Gastrocnemius medialis (tissue), 4 donors: ENCODE results near the gene EVX2. TPM values are rescaled to one million over a fixed set of nuclear protein-coding genes. Genes with fewer than 3 reads are reported as not detected.

ENCODE experiments used
- ATAC-seq, 2 donors: fragments of 150-250 bp; one replicate each; pipeline ENCODE4 v1.9.1; 2016
- DNase-seq, 2 donors: peaks; one replicate each; pipeline ENCODE4 v3.0.0-alpha.2; 2019
- H3K27ac ChIP-seq, 4 donors: fragments of 200-600 bp; sonication (generic); 1 replicate in 1 of 4; 2 replicates in 3 of 4; pipeline ENCODE4 v1.5.1; 2016 to 2018; ENCODE audit warnings: mild to moderate bottlenecking in 2 of 4, moderate library complexity in 1 of 4
- H3K27me3 ChIP-seq, 3 donors: fragments of 200-600 bp; sonication (generic) in 2 of 3; 1 replicate in 1 of 3; 2 replicates in 2 of 3; pipeline versions ENCODE4 v1.5.1 to v1.6.0; 2016 to 2019; ENCODE audit warnings: mild to moderate bottlenecking in 1 of 3, moderate library complexity in 1 of 3
- H3K36me3 ChIP-seq, 2 donors: fragments of 200-600 bp; sonication (generic) in 1 of 2; one replicate each; pipeline ENCODE4 v1.5.1; 2017 to 2018
- H3K4me1 ChIP-seq, 2 donors: fragments of 200-600 bp; sonication (generic) in 1 of 2; one replicate each; pipeline ENCODE4 v1.5.1; 2016 to 2017; ENCODE audit warnings: mild to moderate bottlenecking in 2 of 2
- H3K4me3 ChIP-seq, 4 donors: fragments of 200-600 bp; sonication (generic) in 3 of 4; 1 replicate in 1 of 4; 2 replicates in 3 of 4; pipeline ENCODE4 v1.5.1; 2016 to 2019; ENCODE audit warnings: mild to moderate bottlenecking in 2 of 4
- H3K9me3 ChIP-seq, 3 donors: fragments of 200-600 bp; sonication (generic) in 2 of 3; 1 replicate in 1 of 3; 2 replicates in 2 of 3; pipeline ENCODE4 v1.5.1; 2016 to 2019
- POLR2A ChIP-seq, 2 donors: fragments of 450-650 bp; IDR thresholded peaks; one replicate each; pipeline ENCODE4 v1.6.1; 2017; ENCODE audit warnings: antibody characterized with exemption in 2 of 2, mild to moderate bottlenecking in 2 of 2, moderate library complexity in 2 of 2
- in situ Hi-C, 4 donors: fragments of 200-750 bp; cut with MboI; loops; one replicate each; pipeline versions ENCODE4 v1.15.0 to v1.8.0; 2017; ENCODE audit warnings: low sequenced_read_pairs in 4 of 4
- intact Hi-C: fragments of 100-400 bp; cut with DNase I; formaldehyde crosslinking; loops from one replicate; pipeline ENCODE4 v1.15.1; 2023; ENCODE audit warnings: low total_unique reads
- total RNA-seq, 4 donors: library from RNA; depleted of rRNA; stranded (reverse); fragments of >200 nt; gene quantifications; one replicate each; pipeline versions ENCODE4 v1.1.0 to v1.2.3, GENCODE V29; 2016
- TF ChIP-seq, protein P1 (sequence below), 5 experiments: fragments of 450-650 bp in 3 of 5; fragments of 200-600 bp in 2 of 5; sonication (generic) in 2 of 5; IDR thresholded peaks in 4 of 5; conservative IDR thresholded peaks in 1 of 5; 1 replicate in 4 of 5; 2 replicates in 1 of 5; pipeline ENCODE4 v1.5.1; 2016 to 2019; ENCODE audit warnings: antibody characterized with exemption in 5 of 5, mild to moderate bottlenecking in 3 of 5, moderate library complexity in 3 of 5

Gene EVX2
- total RNA-seq, 4 donors from 2014 or later: not detected

DNA sequence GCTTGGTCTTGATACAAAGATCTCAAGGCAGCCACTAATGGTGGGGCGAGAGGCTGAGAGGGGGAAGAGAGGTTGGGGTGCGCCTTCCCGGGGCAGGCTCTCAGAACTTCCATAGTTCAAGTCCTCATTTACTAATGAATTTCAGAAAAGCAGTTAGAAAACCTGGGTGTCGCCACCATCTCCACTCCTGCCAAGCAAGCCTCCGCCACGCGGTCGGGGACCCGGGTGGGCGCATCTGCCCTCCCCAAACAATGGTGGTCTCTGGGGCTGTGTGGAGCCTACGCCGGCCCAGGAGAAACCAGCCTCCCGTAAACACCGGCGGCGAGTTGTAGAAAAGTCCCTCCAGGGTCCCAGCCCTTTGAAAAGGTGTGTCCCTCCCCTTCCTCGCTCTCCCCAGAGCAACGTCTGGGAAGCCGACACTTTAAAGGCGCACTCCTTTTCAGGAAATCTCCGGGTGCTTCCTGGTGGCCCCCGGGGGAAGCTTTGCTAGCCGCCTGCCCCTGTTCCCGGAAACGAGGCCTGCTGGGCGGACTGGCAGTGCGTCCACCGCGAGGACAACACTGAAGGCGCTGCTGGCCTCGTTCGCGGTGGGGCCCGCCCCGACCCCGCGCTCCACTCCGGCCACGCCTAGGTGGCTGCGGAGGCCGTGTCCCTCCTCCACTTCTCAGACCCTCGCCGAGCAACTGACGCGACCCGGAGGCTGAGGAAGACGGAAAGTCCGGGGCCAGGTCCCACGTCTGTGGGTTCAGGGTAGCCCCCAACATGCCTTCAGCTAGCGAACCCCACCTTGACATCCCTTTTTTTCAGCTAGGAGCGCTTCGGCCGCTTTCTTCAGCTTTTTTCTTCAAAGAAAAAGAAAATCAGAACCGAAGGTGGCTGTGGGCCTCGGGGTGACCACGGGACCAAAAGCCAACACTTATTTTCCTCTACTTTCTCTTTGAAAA lies 16.8 kb downstream of the EVX2 start:
- TF ChIP-seq, protein P1, sequence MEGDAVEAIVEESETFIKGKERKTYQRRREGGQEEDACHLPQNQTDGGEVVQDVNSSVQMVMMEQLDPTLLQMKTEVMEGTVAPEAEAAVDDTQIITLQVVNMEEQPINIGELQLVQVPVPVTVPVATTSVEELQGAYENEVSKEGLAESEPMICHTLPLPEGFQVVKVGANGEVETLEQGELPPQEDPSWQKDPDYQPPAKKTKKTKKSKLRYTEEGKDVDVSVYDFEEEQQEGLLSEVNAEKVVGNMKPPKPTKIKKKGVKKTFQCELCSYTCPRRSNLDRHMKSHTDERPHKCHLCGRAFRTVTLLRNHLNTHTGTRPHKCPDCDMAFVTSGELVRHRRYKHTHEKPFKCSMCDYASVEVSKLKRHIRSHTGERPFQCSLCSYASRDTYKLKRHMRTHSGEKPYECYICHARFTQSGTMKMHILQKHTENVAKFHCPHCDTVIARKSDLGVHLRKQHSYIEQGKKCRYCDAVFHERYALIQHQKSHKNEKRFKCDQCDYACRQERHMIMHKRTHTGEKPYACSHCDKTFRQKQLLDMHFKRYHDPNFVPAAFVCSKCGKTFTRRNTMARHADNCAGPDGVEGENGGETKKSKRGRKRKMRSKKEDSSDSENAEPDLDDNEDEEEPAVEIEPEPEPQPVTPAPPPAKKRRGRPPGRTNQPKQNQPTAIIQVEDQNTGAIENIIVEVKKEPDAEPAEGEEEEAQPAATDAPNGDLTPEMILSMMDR (IDR thresholded peaks at IDR 0.05 in 4 of 5, conservative IDR thresholded peaks at IDR 0.05 in 1 of 5): no peak
- no peak for TF ChIP-seq POLR2A (IDR thresholded peaks at IDR 0.05)
- in situ Hi-C loops: no loop called here

GRCh38 chr2:176063958-176064357 lies 19.8 kb downstream of the EVX2 start:
- intact Hi-C loops (no loop called here), in situ Hi-C loops (no loop called here)
- peaks cover 28 to 47% (median 39%) of the 10 kb centered on the region in 3 donors for H3K27me3 ChIP-seq
- no peak overlapping the region for H3K27ac ChIP-seq
- H3K9me3 ChIP-seq: no peaks in the 10 kb centered on the region
- H3K4me3 ChIP-seq: no peak overlapping the region
- no peak for ATAC-seq
- H3K36me3 ChIP-seq: no peaks in the 10 kb centered on the region
- peaks cover 5 to 20% of the 10 kb centered on the region in 2 donors for H3K4me1 ChIP-seq
- DNase-seq: no peak
- TF ChIP-seq, protein P1 (IDR thresholded peaks at IDR 0.05 in 4 of 5, conservative IDR thresholded peaks at IDR 0.05 in 1 of 5): no peak
- no peak for TF ChIP-seq POLR2A (IDR thresholded peaks at IDR 0.05)

More for the DNA sequence above, 16.8 kb downstream of the EVX2 start:
- no peaks in the 10 kb centered on the region for H3K36me3 ChIP-seq
- H3K27me3 ChIP-seq: peaks cover 57 to 71% (median 58%) of the 10 kb centered on the region in 3 donors
- H3K27ac ChIP-seq: no peak overlapping the region
- no peaks in the 10 kb centered on the region for H3K9me3 ChIP-seq
- no peak for ATAC-seq
- DNase-seq: no peak
- H3K4me1 ChIP-seq: peaks cover 5 to 20% of the 10 kb centered on the region in 2 donors
- peak overlapping the region; percentile 44 to 57 (median 49) for H3K4me3 ChIP-seq
- intact Hi-C loops: no loop called here

DNA sequence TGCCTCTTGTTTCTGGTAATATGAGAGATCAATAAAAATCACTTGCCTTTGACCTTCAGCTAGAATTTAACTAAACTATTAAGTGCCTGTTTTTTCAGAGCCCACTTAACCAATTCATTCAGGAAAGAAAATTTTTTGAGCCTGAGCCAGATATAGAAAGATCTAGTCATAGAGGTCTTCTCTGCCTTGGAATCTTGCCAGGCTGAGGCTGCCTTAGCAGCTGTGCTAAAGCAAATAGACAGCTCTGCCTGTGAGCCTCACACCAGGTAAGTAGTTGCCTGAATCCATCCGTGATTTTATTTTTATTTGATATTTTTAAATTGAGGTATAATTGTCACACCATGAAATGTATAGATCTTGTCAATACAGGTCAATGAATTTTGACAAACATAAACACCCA lies 27.4 kb downstream of the EVX2 start:
- intact Hi-C loops (no loop called here), in situ Hi-C loops (no loop called here)
- TF ChIP-seq, protein P1 (IDR thresholded peaks at IDR 0.05 in 4 of 5, conservative IDR thresholded peaks at IDR 0.05 in 1 of 5): no peak
- no peak for TF ChIP-seq POLR2A (IDR thresholded peaks at IDR 0.05)
- ATAC-seq (no peak), DNase-seq (no peak)
- Histone ChIP-seq H3K4me1 (no peaks in the 10 kb centered on the region), H3K9me3 (no peaks in the 10 kb centered on the region), H3K27me3 (peaks cover 0 to 7% (median 6%) of the 10 kb centered on the region in 3 donors), H3K36me3 (no peaks in the 10 kb centered on the region), H3K4me3 (no peak overlapping the region), H3K27ac (no peak overlapping the region)

DNA sequence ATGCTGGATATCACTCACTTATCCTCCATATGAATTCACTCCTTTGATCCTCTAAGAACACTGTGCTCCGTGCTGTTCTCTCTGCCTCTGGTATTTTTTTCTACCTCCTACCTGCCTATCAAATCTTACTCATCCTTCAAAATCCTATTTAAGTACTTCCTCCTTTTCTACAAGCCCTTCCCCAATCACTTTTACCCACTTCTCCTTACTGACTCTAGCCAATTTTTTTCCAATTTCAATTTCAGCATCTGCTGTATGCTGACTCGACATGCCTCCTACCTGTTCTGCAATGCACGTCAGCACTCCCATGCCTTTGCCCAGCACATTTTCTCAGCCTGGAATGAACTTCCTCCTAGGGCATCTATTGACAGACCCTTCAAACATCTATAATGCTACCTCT lies 44.4 kb downstream of the EVX2 start:
- DNase-seq: no peak
- in situ Hi-C loops: no loop called here
- TF ChIP-seq, protein P1 (IDR thresholded peaks at IDR 0.05 in 4 of 5, conservative IDR thresholded peaks at IDR 0.05 in 1 of 5): no peak
- TF ChIP-seq POLR2A (IDR thresholded peaks at IDR 0.05): no peak
- Histone ChIP-seq H3K4me1 (peaks cover 0 to 5% of the 10 kb centered on the region in 2 donors), H3K27ac (no peak overlapping the region), H3K36me3 (no peaks in the 10 kb centered on the region), H3K27me3 (peaks cover 0 to 2% (median 0%) of the 10 kb centered on the region in 3 donors), H3K4me3 (no peak overlapping the region), H3K9me3 (no peaks in the 10 kb centered on the region)
- intact Hi-C loops: no loop called here
- no peak for ATAC-seq
